B cell (primary cell): ENCODE results near the gene SIX5. TPM values are rescaled to one million over a fixed set of nuclear protein-coding genes. Genes with fewer than 3 reads are reported as not detected.

ENCODE experiments used
- ATAC-seq: fragments of 200-7000 bp; cut with Tn5 transposase; one replicate; pipeline ENCODE4 v1.10.0; 2021; ENCODE audit warnings: low read depth, mild to moderate bottlenecking, moderate number of reproducible peaks, moderate library complexity
- CTCF ChIA-PET: fragments of 350-600 bp; sonication (Branson Sonifier 250); formaldehyde crosslinking; loops from one replicate; lab custom pipeline; 2021; ENCODE audit warnings: antibody characterized with exemption, inconsistent platforms; lab: Charles Lee
- POLR2A ChIA-PET: fragments of 350-600 bp; sonication (Branson Sonifier 250); formaldehyde crosslinking; loops from one replicate; lab custom pipeline; 2021; ENCODE audit warnings: antibody characterized with exemption; lab: Charles Lee
- DNase-seq: peaks from one replicate; pipeline ENCODE4 v3.0.0; 2013
- H2AFZ ChIP-seq: 2 replicates; pipeline ENCODE4 v1.6.1; 2012; ENCODE audit warnings: mild to moderate bottlenecking, low read depth, low read length; ENCODE audit not compliant: insufficient read depth, poor library complexity, severe bottlenecking
- H3K27ac ChIP-seq, 2 donors: 1 replicate in 1 of 2; 2 replicates in 1 of 2; pipeline ENCODE4 v1.5.1; 2012 to 2013; ENCODE audit warnings: low read length in 2 of 2, mild to moderate bottlenecking in 2 of 2, moderate library complexity in 1 of 2
- H3K27me3 ChIP-seq, 4 experiments: fragments of 200-600 bp in 1 of 4; sonication (generic) in 1 of 4; replicated peaks in 1 of 4; 1 replicate in 2 of 4; 2 replicates in 2 of 4; pipeline versions ENCODE4 v1.6.1 to v1.7.0; 2013 to 2016; ENCODE audit warnings: low read length in 3 of 4, mild to moderate bottlenecking in 2 of 4, mixed read lengths in 1 of 4, moderate library complexity in 1 of 4; ENCODE audit not compliant: insufficient read depth in 4 of 4, control insufficient read depth in 3 of 4; ENCODE audit errors: control extremely low read depth in 1 of 4
- H3K36me3 ChIP-seq, 2 experiments: replicated peaks in 1 of 2; 1 replicate in 1 of 2; 2 replicates in 1 of 2; pipeline versions ENCODE4 v1.6.1 to v1.7.1; 2013; ENCODE audit warnings: low read length in 1 of 2; ENCODE audit not compliant: insufficient read depth in 2 of 2, control insufficient read depth in 1 of 2; ENCODE audit errors: control extremely low read depth in 1 of 2, extremely low read depth in 1 of 2
- H3K4me1 ChIP-seq, 2 donors: fragments of 200-600 bp in 1 of 2; sonication (generic) in 1 of 2; 1 replicate in 1 of 2; 2 replicates in 1 of 2; pipeline versions ENCODE4 v1.5.1 to v1.6.1; 2013 to 2017; ENCODE audit warnings: low read length in 2 of 2; ENCODE audit not compliant: control insufficient read depth in 2 of 2, insufficient read depth in 2 of 2
- H3K4me2 ChIP-seq: replicated peaks from 2 replicates; pipeline ENCODE3; 2012; ENCODE audit warnings: mild to moderate bottlenecking, low read depth, low read length; ENCODE audit not compliant: poor library complexity, severe bottlenecking
- H3K4me3 ChIP-seq, 5 experiments: fragments of 200-600 bp in 1 of 5; sonication (generic) in 1 of 5; 1 replicate in 3 of 5; 2 replicates in 2 of 5; pipeline versions ENCODE4 v1.5.1 to v1.7.0; 2011 to 2016; ENCODE audit warnings: low read length in 4 of 5, mild to moderate bottlenecking in 4 of 5, low read depth in 2 of 5, control low read depth in 1 of 5, moderate library complexity in 1 of 5; ENCODE audit not compliant: insufficient read depth in 1 of 5; ENCODE audit errors: control extremely low read depth in 1 of 5, extremely low read depth in 1 of 5
- H3K79me2 ChIP-seq: fragments of 200-600 bp; sonication (generic); one replicate; pipeline ENCODE4 v1.6.0; 2016; ENCODE audit warnings: low read length; ENCODE audit not compliant: control insufficient read depth, insufficient read depth
- H3K9ac ChIP-seq: fragments of 200-600 bp; sonication (generic); 2 replicates; pipeline ENCODE4 v1.6.1; 2017; ENCODE audit warnings: mild to moderate bottlenecking, low read length, moderate library complexity
- H3K9me3 ChIP-seq, 3 donors: one replicate each; pipeline versions ENCODE4 v1.6.1 to v1.7.1; 2013; ENCODE audit warnings: low read length in 2 of 3; ENCODE audit not compliant: control insufficient read depth in 2 of 3, insufficient read depth in 1 of 3; ENCODE audit errors: control extremely low read depth in 1 of 3
- H4K20me1 ChIP-seq: 2 replicates; pipeline ENCODE4 v1.6.0; 2012; ENCODE audit warnings: mild to moderate bottlenecking, low read length; ENCODE audit not compliant: insufficient read depth, control insufficient read depth, poor library complexity, severe bottlenecking
- H3K27ac Mint-ChIP-seq: one replicate; pipeline ENCODE4 v1.8.0; 2021; ENCODE audit warnings: mixed read lengths
- H3K27me3 Mint-ChIP-seq: one replicate; pipeline ENCODE4 v1.8.0; 2021; ENCODE audit warnings: mixed read lengths
- H3K4me1 Mint-ChIP-seq: one replicate; pipeline ENCODE4 v1.8.0; 2021; ENCODE audit warnings: mixed read lengths
- H3K4me3 Mint-ChIP-seq: one replicate; pipeline ENCODE4 v1.8.0; 2021; ENCODE audit warnings: mixed read lengths
- H3K9me3 Mint-ChIP-seq: one replicate; pipeline ENCODE4 v1.8.0; 2022; ENCODE audit warnings: mixed read lengths; ENCODE audit not compliant: insufficient read depth
- CTCF ChIP-seq: fragments of 200-600 bp; IDR thresholded peaks from one replicate; pipeline ENCODE4 v1.8.0; 2022; ENCODE audit warnings: antibody characterized with exemption, mild to moderate bottlenecking
- EZH2 ChIP-seq: IDR thresholded peaks from 2 replicates; pipeline ENCODE4 v1.6.1; 2012; ENCODE audit warnings: borderline replicate concordance, low read depth, mild to moderate bottlenecking, moderate library complexity, low read length; ENCODE audit not compliant: insufficient read depth, poor library complexity, severe bottlenecking
- WGBS: methylation state at CpG from one replicate; pipeline ENCODE4 v1.1.5; 2013; ENCODE audit warnings: missing lambda C conversion rate; ENCODE audit not compliant: insufficient coverage; 5-methylcytosine and 5-hydroxymethylcytosine counted together
- intact Hi-C: fragments of 100-400 bp; cut with micrococcal nuclease; formaldehyde crosslinking; loops from one replicate; pipeline ENCODE4 v1.10.0; 2022
- polyA plus RNA-seq: library from polyadenylated mRNA; depleted of rRNA; stranded (reverse); fragments of >200 nt; gene quantifications from 2 replicates; pipeline ENCODE4 v1.2.3, GENCODE V29; 2012
- total RNA-seq, 2 donors: library from RNA; stranded (reverse); fragments of 120-200 nt in 1 of 2; gene quantifications; 1 replicate in 1 of 2; 2 replicates in 1 of 2; pipeline versions ENCODE4 v1.2.3 to v1.2.4, GENCODE V29; 2013 to 2022

The SIX5 gene
- total and polyA plus RNA-seq, 2 donors (not counting 1 experiment from before 2014, with no cell fraction given), result 1.4 to 2.1 TPM

- Histone ChIP-seq H3K27me3 (peaks cover 0 to 28% (median 8%) of the 10 kb centered on the region in 4 experiments), H4K20me1 (no peaks in the 10 kb centered on the region), H3K4me1 (peaks cover 12 to 32% of the 10 kb centered on the region in 2 donors), H3K36me3 (no peaks in the 10 kb centered on the region), H3K9ac (peak overlapping the region; percentile 78), H3K27ac (peak overlapping the region; percentile 29 to 56), H3K79me2 (no peaks in the 10 kb centered on the region), H3K4me2 (peak overlapping the region; percentile 96), H3K9me3 (peaks cover 0 to 3% (median 0%) of the 10 kb centered on the region in 3 donors), H2AFZ (peak overlapping the region; percentile 93), H3K4me3 (peak overlapping the region in 4 of 5 experiments; percentile 71 to 88 (median 82))
- CTCF ChIA-PET, result interaction anchor here (0.6 to 8.3 kb wide), 17 partner anchors 9 to 278 kb away, joined by 3 to 302 read pairs (median 8); partner anchors contain the start of genes CCDC61, DMWD, FOXA3 and QPCTL
- intact Hi-C loops, result loop anchor here (1.0 kb wide), 5 partner anchors 9 to 225 kb away; partner anchors contain the start of genes CCDC61 and SYMPK
- Mint-ChIP-seq H3K27me3 (no peaks in the 10 kb centered on the region), H3K27ac (peak overlapping the region; percentile 86), H3K9me3 (no peaks in the 10 kb centered on the region), H3K4me3 (peak overlapping the region; percentile 90), H3K4me1 (peaks cover 29% of the 10 kb centered on the region)
- peak; percentile 95 for DNase-seq
- TF ChIP-seq EZH2, result no peak
- TF ChIP-seq CTCF, result peak; percentile 96
- 3% methylated on average over 79 of the region's 79 CpGs for WGBS
- POLR2A ChIA-PET, result interaction anchor here (0.6 to 3.9 kb wide), 9 partner anchors 12 to 301 kb away, joined by 3 to 23 read pairs (median 4); partner anchors contain the start of genes DMPK, DMWD, FBXO46 and SYMPK
- peak; percentile 68 for ATAC-seq
These were observed 1.4 kb upstream of the SIX5 start for GRCh38 chr19:45770192-45771101.
